GM12801 (cell line): ENCODE results near the gene KRAS.

Source experiments
- TF ChIP-seq, protein P1 (sequence below): IDR thresholded peaks from one replicate; pipeline ENCODE4 v1.5.1; 2011; ENCODE audit warnings: control low read depth; ENCODE audit not compliant: insufficient read length; ENCODE audit errors: extremely low read depth

The KRAS gene

DNA sequence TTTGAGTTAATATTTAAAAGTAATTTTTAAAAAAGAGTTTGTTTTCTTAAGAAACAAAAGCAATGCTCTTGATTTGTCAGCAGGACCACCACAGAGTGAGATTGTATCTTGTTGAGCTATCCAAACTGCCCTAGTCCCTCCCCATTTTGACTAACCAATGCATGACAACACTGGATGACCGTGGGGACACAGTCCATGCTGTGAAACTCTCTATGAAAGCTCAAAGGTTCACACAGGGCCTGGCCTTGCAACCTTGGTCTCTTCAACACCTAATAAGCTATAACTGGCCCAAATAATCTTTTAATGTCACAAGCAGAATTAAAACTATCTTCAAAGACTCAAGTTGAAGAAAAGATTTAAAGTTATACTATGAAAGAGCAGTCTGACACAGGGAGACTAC is 42.2 kb downstream of the KRAS start:
- TF ChIP-seq, protein P1, sequence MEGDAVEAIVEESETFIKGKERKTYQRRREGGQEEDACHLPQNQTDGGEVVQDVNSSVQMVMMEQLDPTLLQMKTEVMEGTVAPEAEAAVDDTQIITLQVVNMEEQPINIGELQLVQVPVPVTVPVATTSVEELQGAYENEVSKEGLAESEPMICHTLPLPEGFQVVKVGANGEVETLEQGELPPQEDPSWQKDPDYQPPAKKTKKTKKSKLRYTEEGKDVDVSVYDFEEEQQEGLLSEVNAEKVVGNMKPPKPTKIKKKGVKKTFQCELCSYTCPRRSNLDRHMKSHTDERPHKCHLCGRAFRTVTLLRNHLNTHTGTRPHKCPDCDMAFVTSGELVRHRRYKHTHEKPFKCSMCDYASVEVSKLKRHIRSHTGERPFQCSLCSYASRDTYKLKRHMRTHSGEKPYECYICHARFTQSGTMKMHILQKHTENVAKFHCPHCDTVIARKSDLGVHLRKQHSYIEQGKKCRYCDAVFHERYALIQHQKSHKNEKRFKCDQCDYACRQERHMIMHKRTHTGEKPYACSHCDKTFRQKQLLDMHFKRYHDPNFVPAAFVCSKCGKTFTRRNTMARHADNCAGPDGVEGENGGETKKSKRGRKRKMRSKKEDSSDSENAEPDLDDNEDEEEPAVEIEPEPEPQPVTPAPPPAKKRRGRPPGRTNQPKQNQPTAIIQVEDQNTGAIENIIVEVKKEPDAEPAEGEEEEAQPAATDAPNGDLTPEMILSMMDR, result no peak

DNA sequence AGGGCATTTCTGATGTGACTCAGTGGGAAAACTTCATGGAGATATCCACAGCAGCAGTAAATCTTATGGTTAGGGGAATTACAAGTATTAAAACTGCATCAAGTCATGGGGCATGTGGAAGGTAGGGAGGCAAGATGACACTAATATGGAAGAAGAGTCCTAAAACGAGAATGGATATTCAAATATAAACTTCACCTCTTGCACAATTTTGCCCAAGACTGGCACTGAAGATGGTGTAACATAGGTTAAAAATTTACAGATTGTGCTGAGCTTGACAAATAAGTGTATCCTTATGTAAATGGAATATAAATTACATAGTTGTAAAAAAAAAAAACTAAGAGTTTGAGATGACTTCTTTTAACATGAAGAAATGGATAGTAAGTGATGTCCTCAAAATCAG is 42.9 kb downstream of the KRAS start:
- TF ChIP-seq, protein P1, result no peak

DNA sequence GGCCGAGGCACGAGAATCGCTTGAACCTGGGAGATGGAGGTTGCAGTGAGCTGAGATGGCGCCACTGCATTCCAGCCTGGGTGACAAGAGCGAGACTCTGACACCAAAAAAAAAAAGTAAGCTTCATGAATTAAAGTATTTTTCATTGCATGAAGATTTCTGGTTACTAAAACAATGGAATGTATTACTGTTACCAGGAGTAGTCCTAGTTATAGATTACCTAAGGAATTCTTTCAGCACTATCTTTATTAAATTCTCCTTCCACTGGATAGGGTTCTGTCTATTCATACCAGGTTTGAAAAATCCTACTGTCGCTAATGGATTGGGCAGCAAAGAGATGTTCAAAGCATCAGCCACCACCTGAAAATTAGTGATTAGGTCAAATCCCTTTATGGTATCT is 43.3 kb downstream of the KRAS start:
- TF ChIP-seq, protein P1, result no peak

GRCh38 chr12:25202137-25202536 is 48.6 kb downstream of the KRAS start:
- TF ChIP-seq, protein P1, result no peak

- TF ChIP-seq, protein P1, result no peak
Measured at GRCh38 chr12:25200703-25201102, 50.0 kb downstream of the KRAS start.

DNA sequence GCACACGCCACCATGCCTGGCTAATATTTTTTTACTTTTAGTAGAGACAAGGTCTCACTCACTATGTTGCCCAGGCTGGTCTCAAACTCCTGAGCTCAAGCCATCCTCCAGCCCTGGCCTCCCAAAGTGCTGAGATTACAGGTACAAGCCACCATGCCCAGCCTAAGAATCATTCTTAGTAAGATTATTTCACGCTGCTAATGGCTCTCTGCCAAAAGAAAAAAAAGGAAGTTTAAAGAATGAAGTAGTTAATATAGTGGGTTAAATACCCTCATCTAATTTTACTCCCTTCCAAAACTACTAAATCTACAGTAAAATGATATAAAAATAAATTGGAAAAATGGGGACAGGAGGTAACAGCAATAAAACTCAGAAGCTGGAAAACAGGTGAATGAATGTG is 53.1 kb downstream of the KRAS start:
- TF ChIP-seq, protein P1, result no peak

- TF ChIP-seq, protein P1, result no peak
Measured at GRCh38 chr12:25195056-25195971, 55.4 kb downstream of the KRAS start, which contains the start of the genes DNAI7 and ETFRF1. Gene DNAI7 (minus strand): TSS chr12:25195160. CDS start chr12:25195078, 82 bp downstream. Gene ETFRF1 (plus strand): TSS chr12:25195237. CDS start chr12:25203957, 8,720 bp downstream.
